GM12878 (cell line): ENCODE measurements around the gene ABI3. TPM values are rescaled to one million over a fixed set of nuclear protein-coding genes. Genes with fewer than 3 reads are reported as not detected.

Experiments
- CBX3 ChIP-seq: fragments of 200-600 bp; sonication (generic); IDR thresholded peaks from 2 replicates; pipeline ENCODE4 v1.6.1; 2016; ENCODE audit warnings: low read depth, borderline replicate concordance
- CTCF ChIP-seq, 3 experiments: IDR thresholded peaks in 2 of 3; conservative IDR thresholded peaks in 1 of 3; 2 replicates each; pipeline ENCODE4 v1.5.1; 2011; ENCODE audit warnings: low read depth in 3 of 3, low read length in 3 of 3, mild to moderate bottlenecking in 3 of 3, control low read depth in 2 of 3, moderate library complexity in 2 of 3, inconsistent platforms in 1 of 3, mixed read lengths in 1 of 3; ENCODE audit not compliant: control insufficient read depth in 2 of 3, insufficient read depth in 1 of 3; ENCODE audit errors: extremely low read depth in 1 of 3
- E4F1 ChIP-seq: fragments of 450-650 bp; IDR thresholded peaks from 2 replicates; pipeline ENCODE4 v1.6.1; 2018; ENCODE audit warnings: borderline replicate concordance, mild to moderate bottlenecking; ENCODE audit not compliant: partially characterized antibody
- EGR1 ChIP-seq, 2 experiments: IDR thresholded peaks; 1 replicate in 1 of 2; 2 replicates in 1 of 2; pipeline ENCODE4 v1.6.1; 2011 to 2012; ENCODE audit warnings: low read depth in 2 of 2, low read length in 2 of 2, borderline replicate concordance in 1 of 2, mild to moderate bottlenecking in 1 of 2, moderate library complexity in 1 of 2
- ETV6 ChIP-seq, 2 experiments: fragments of 450-650 bp in 1 of 2; IDR thresholded peaks in 1 of 2; conservative IDR thresholded peaks in 1 of 2; 2 replicates each; pipeline ENCODE4 v1.6.1; 2014; ENCODE audit warnings: antibody characterized with exemption in 1 of 2, borderline replicate concordance in 1 of 2, low read depth in 1 of 2, mild to moderate bottlenecking in 1 of 2, moderate library complexity in 1 of 2
- FOXM1 ChIP-seq: IDR thresholded peaks from 2 replicates; pipeline ENCODE4 v1.6.1; 2012; ENCODE audit warnings: low read depth, mild to moderate bottlenecking, inconsistent platforms, low read length, moderate library complexity
- HCFC1 ChIP-seq: fragments of 150-350 bp; IDR thresholded peaks from 2 replicates; pipeline ENCODE4 v1.6.1; 2014; ENCODE audit warnings: low read length
- HDGF ChIP-seq: fragments of 450-650 bp; IDR thresholded peaks from 2 replicates; pipeline ENCODE4 v1.6.1; 2016; ENCODE audit warnings: antibody characterized with exemption
- KLF5 ChIP-seq: fragments of 450-650 bp; IDR thresholded peaks from 2 replicates; pipeline ENCODE4 v1.6.1; 2014; ENCODE audit warnings: mild to moderate bottlenecking; ENCODE audit not compliant: partially characterized antibody
- MAX ChIP-seq: IDR thresholded peaks from 2 replicates; pipeline ENCODE4 v1.6.1; 2012; ENCODE audit warnings: low read depth, low read length, improper control_type of control experiment
- NBN ChIP-seq: fragments of 450-650 bp; IDR thresholded peaks from 2 replicates; pipeline ENCODE4 v1.6.1; 2016
- NR2F1 ChIP-seq: fragments of 450-650 bp; conservative IDR thresholded peaks from 2 replicates; pipeline ENCODE4 v1.6.1; 2017; ENCODE audit warnings: mild to moderate bottlenecking
- PAX8 ChIP-seq: fragments of 450-650 bp; IDR thresholded peaks from 2 replicates; pipeline ENCODE4 v1.6.1; 2017; ENCODE audit warnings: mild to moderate bottlenecking, moderate library complexity
- PML ChIP-seq: IDR thresholded peaks from 2 replicates; pipeline ENCODE4 v1.6.1; 2012; ENCODE audit warnings: low read length, inconsistent platforms
- RCOR1 ChIP-seq: conservative IDR thresholded peaks from 2 replicates; pipeline ENCODE4 v1.6.1; 2012; ENCODE audit warnings: low read depth, low read length, improper control_type of control experiment
- SIX5 ChIP-seq: IDR thresholded peaks from 2 replicates; pipeline ENCODE4 v1.6.1; 2011; ENCODE audit warnings: mild to moderate bottlenecking, low read depth, low read length, moderate library complexity; ENCODE audit not compliant: severe bottlenecking
- SREBF1 ChIP-seq: IDR thresholded peaks from 2 replicates; pipeline ENCODE4 v1.6.1; 2012; ENCODE audit warnings: mild to moderate bottlenecking, low read length
- STAT3 ChIP-seq: IDR thresholded peaks from 2 replicates; pipeline ENCODE4 v1.6.1; 2011; ENCODE audit warnings: low read depth, low read length, improper control_type of control experiment
- USF1 ChIP-seq: IDR thresholded peaks from 2 replicates; pipeline ENCODE4 v1.6.1; 2011; ENCODE audit warnings: borderline replicate concordance, low read depth, mild to moderate bottlenecking, moderate library complexity, mixed read lengths, low read length; ENCODE audit not compliant: insufficient read depth; ENCODE audit errors: extremely low read length
- YY1 ChIP-seq: IDR thresholded peaks from 2 replicates; pipeline ENCODE4 v1.6.1; 2011; ENCODE audit warnings: low read depth, mild to moderate bottlenecking, low read length
- ZBED1 ChIP-seq: IDR thresholded peaks from 2 replicates; pipeline ENCODE4 v1.6.1; 2016; ENCODE audit warnings: borderline replicate concordance
- ZBTB33 ChIP-seq: fragments of 450-650 bp; IDR thresholded peaks from 2 replicates; pipeline ENCODE4 v1.6.1; 2017; ENCODE audit warnings: mild to moderate bottlenecking
- ZNF217 ChIP-seq: fragments of 450-650 bp; IDR thresholded peaks from 2 replicates; pipeline ENCODE4 v1.6.1; 2017; ENCODE audit warnings: antibody characterized with exemption, mild to moderate bottlenecking
- polyA plus RNA-seq, 11 experiments: library from polyadenylated mRNA; depleted of rRNA in 4 of 11; unstranded in 6 of 11; stranded (reverse) in 5 of 11; fragments of >200 nt; fragmentation: Nextera tagmentation in 4 of 11; fragmentation: Illumina TruSeq in 1 of 11; extraction: Ambion mirVana in 4 of 11; extraction: Trizol in 1 of 11; gene quantifications; 1 replicate in 1 of 11; 2 replicates in 10 of 11; pipeline versions ENCODE4 v1.2.1 to v1.2.3, GENCODE V29; 2011 to 2016; ENCODE audit warnings: inconsistent platforms in 2 of 11, missing spikeins in 2 of 11, low read depth in 1 of 11
- total RNA-seq, 4 experiments: library from RNA; depleted of rRNA in 3 of 4; stranded (reverse); fragments of >200 nt in 3 of 4; fragmentation: Illumina TruSeq in 1 of 4; extraction: Trizol in 1 of 4; gene quantifications; 2 replicates each; pipeline versions ENCODE4 v1.2.1 to v1.2.3, GENCODE V29; 2013 to 2021

ABI3 gene
- total and polyA plus RNA-seq, 10 of the 15 experiments (the other 5 are each of a cell fraction or from before 2014, with no cell fraction given), result 13.4 to 109 (median 51.1) TPM

- TF ChIP-seq ZBTB33 (no peak), KLF5 (no peak), MAX (no peak; the same call in 1 of the 2 replicates), SREBF1 (no peak), NBN (no peak), RCOR1 (no peak), STAT3 (no peak), ZNF217 (no peak), E4F1 (no peak), ZBED1 (no peak), CBX3 (no peak), PML (no peak), SIX5 (no peak), HCFC1 (no peak), PAX8 (no peak), ETV6 (conservative IDR thresholded peaks at IDR 0.05 in 1 of 2, IDR thresholded peaks at IDR 0.05 in 1 of 2; ENCODE audit: borderline replicate concordance in 1 of 2, low read depth in 1 of 2) (peak in 1 of 2 experiments; percentile 44; a peak in 2 of 4 replicates), YY1 (no peak), NR2F1 (peak; percentile 83), FOXM1 (no peak), USF1 (no peak), EGR1 (IDR thresholded peaks at IDR 0.05; ENCODE audit: borderline replicate concordance in 1 of 2, low read depth in 2 of 2, low read length in 2 of 2) (peak in 1 of 2 experiments; percentile 62; a peak in 1 of 3 replicates), HDGF (0 out of 2 replicates have a peak, but pooled peaks have one; percentile 28), CTCF (IDR thresholded peaks at IDR 0.05 in 2 of 3, conservative IDR thresholded peaks at IDR 0.05 in 1 of 3; ENCODE audit: control insufficient read depth in 2 of 3, extremely low read depth in 1 of 3, insufficient read depth in 1 of 3, low read depth in 3 of 3, low read length in 3 of 3) (peak; percentile 42 to 70 (median 45))
These were observed 8.7 kb downstream of the ABI3 start (continued) for GRCh38 chr17:49218941-49219913.
